B cell (primary cell): Measurements from ENCODE around the gene MATN3. TPM values are rescaled to one million over a fixed set of nuclear protein-coding genes. Genes with fewer than 3 reads are reported as not detected.

Experiments used
- ATAC-seq: fragments of 200-7000 bp; cut with Tn5 transposase; one replicate; pipeline ENCODE4 v1.10.0; 2021; ENCODE audit warnings: low read depth, mild to moderate bottlenecking, moderate number of reproducible peaks, moderate library complexity
- CTCF ChIA-PET: fragments of 350-600 bp; sonication (Branson Sonifier 250); formaldehyde crosslinking; loops from one replicate; lab custom pipeline; 2021; ENCODE audit warnings: antibody characterized with exemption, inconsistent platforms; lab: Charles Lee
- POLR2A ChIA-PET: fragments of 350-600 bp; sonication (Branson Sonifier 250); formaldehyde crosslinking; loops from one replicate; lab custom pipeline; 2021; ENCODE audit warnings: antibody characterized with exemption; lab: Charles Lee
- DNase-seq: peaks from one replicate; pipeline ENCODE4 v3.0.0; 2013
- H2AFZ ChIP-seq: 2 replicates; pipeline ENCODE4 v1.6.1; 2012; ENCODE audit warnings: mild to moderate bottlenecking, low read depth, low read length; ENCODE audit not compliant: insufficient read depth, poor library complexity, severe bottlenecking
- H3K27ac ChIP-seq, 2 donors: 1 replicate in 1 of 2; 2 replicates in 1 of 2; pipeline ENCODE4 v1.5.1; 2012 to 2013; ENCODE audit warnings: low read length in 2 of 2, mild to moderate bottlenecking in 2 of 2, moderate library complexity in 1 of 2
- H3K27me3 ChIP-seq, 4 experiments: fragments of 200-600 bp in 1 of 4; sonication (generic) in 1 of 4; replicated peaks in 1 of 4; 1 replicate in 2 of 4; 2 replicates in 2 of 4; pipeline versions ENCODE4 v1.6.1 to v1.7.0; 2013 to 2016; ENCODE audit warnings: low read length in 3 of 4, mild to moderate bottlenecking in 2 of 4, mixed read lengths in 1 of 4, moderate library complexity in 1 of 4; ENCODE audit not compliant: insufficient read depth in 4 of 4, control insufficient read depth in 3 of 4; ENCODE audit errors: control extremely low read depth in 1 of 4
- H3K36me3 ChIP-seq, 2 experiments: replicated peaks in 1 of 2; 1 replicate in 1 of 2; 2 replicates in 1 of 2; pipeline versions ENCODE4 v1.6.1 to v1.7.1; 2013; ENCODE audit warnings: low read length in 1 of 2; ENCODE audit not compliant: insufficient read depth in 2 of 2, control insufficient read depth in 1 of 2; ENCODE audit errors: control extremely low read depth in 1 of 2, extremely low read depth in 1 of 2
- H3K4me1 ChIP-seq, 2 donors: fragments of 200-600 bp in 1 of 2; sonication (generic) in 1 of 2; 1 replicate in 1 of 2; 2 replicates in 1 of 2; pipeline versions ENCODE4 v1.5.1 to v1.6.1; 2013 to 2017; ENCODE audit warnings: low read length in 2 of 2; ENCODE audit not compliant: control insufficient read depth in 2 of 2, insufficient read depth in 2 of 2
- H3K4me2 ChIP-seq: replicated peaks from 2 replicates; pipeline ENCODE3; 2012; ENCODE audit warnings: mild to moderate bottlenecking, low read depth, low read length; ENCODE audit not compliant: poor library complexity, severe bottlenecking
- H3K4me3 ChIP-seq, 5 experiments: fragments of 200-600 bp in 1 of 5; sonication (generic) in 1 of 5; 1 replicate in 3 of 5; 2 replicates in 2 of 5; pipeline versions ENCODE4 v1.5.1 to v1.7.0; 2011 to 2016; ENCODE audit warnings: low read length in 4 of 5, mild to moderate bottlenecking in 4 of 5, low read depth in 2 of 5, control low read depth in 1 of 5, moderate library complexity in 1 of 5; ENCODE audit not compliant: insufficient read depth in 1 of 5; ENCODE audit errors: control extremely low read depth in 1 of 5, extremely low read depth in 1 of 5
- H3K79me2 ChIP-seq: fragments of 200-600 bp; sonication (generic); one replicate; pipeline ENCODE4 v1.6.0; 2016; ENCODE audit warnings: low read length; ENCODE audit not compliant: control insufficient read depth, insufficient read depth
- H3K9ac ChIP-seq: fragments of 200-600 bp; sonication (generic); 2 replicates; pipeline ENCODE4 v1.6.1; 2017; ENCODE audit warnings: mild to moderate bottlenecking, low read length, moderate library complexity
- H3K9me3 ChIP-seq, 3 donors: one replicate each; pipeline versions ENCODE4 v1.6.1 to v1.7.1; 2013; ENCODE audit warnings: low read length in 2 of 3; ENCODE audit not compliant: control insufficient read depth in 2 of 3, insufficient read depth in 1 of 3; ENCODE audit errors: control extremely low read depth in 1 of 3
- H4K20me1 ChIP-seq: 2 replicates; pipeline ENCODE4 v1.6.0; 2012; ENCODE audit warnings: mild to moderate bottlenecking, low read length; ENCODE audit not compliant: insufficient read depth, control insufficient read depth, poor library complexity, severe bottlenecking
- H3K27ac Mint-ChIP-seq: one replicate; pipeline ENCODE4 v1.8.0; 2021; ENCODE audit warnings: mixed read lengths
- H3K27me3 Mint-ChIP-seq: one replicate; pipeline ENCODE4 v1.8.0; 2021; ENCODE audit warnings: mixed read lengths
- H3K4me1 Mint-ChIP-seq: one replicate; pipeline ENCODE4 v1.8.0; 2021; ENCODE audit warnings: mixed read lengths
- H3K4me3 Mint-ChIP-seq: one replicate; pipeline ENCODE4 v1.8.0; 2021; ENCODE audit warnings: mixed read lengths
- H3K9me3 Mint-ChIP-seq: one replicate; pipeline ENCODE4 v1.8.0; 2022; ENCODE audit warnings: mixed read lengths; ENCODE audit not compliant: insufficient read depth
- EZH2 ChIP-seq: IDR thresholded peaks from 2 replicates; pipeline ENCODE4 v1.6.1; 2012; ENCODE audit warnings: borderline replicate concordance, low read depth, mild to moderate bottlenecking, moderate library complexity, low read length; ENCODE audit not compliant: insufficient read depth, poor library complexity, severe bottlenecking
- WGBS: methylation state at CpG from one replicate; pipeline ENCODE4 v1.1.5; 2013; ENCODE audit warnings: missing lambda C conversion rate; ENCODE audit not compliant: insufficient coverage; 5-methylcytosine and 5-hydroxymethylcytosine counted together
- intact Hi-C: fragments of 100-400 bp; cut with micrococcal nuclease; formaldehyde crosslinking; loops from one replicate; pipeline ENCODE4 v1.10.0; 2022
- polyA plus RNA-seq: library from polyadenylated mRNA; depleted of rRNA; stranded (reverse); fragments of >200 nt; gene quantifications from 2 replicates; pipeline ENCODE4 v1.2.3, GENCODE V29; 2012
- total RNA-seq, 2 donors: library from RNA; stranded (reverse); fragments of 120-200 nt in 1 of 2; gene quantifications; 1 replicate in 1 of 2; 2 replicates in 1 of 2; pipeline versions ENCODE4 v1.2.3 to v1.2.4, GENCODE V29; 2013 to 2022
- TF ChIP-seq, protein P1 (sequence below): fragments of 200-600 bp; IDR thresholded peaks from one replicate; pipeline ENCODE4 v1.8.0; 2022; ENCODE audit warnings: antibody characterized with exemption, mild to moderate bottlenecking

Gene MATN3
- total and polyA plus RNA-seq, 2 donors (not counting 1 experiment from before 2014, with no cell fraction given), result not detected

DNA sequence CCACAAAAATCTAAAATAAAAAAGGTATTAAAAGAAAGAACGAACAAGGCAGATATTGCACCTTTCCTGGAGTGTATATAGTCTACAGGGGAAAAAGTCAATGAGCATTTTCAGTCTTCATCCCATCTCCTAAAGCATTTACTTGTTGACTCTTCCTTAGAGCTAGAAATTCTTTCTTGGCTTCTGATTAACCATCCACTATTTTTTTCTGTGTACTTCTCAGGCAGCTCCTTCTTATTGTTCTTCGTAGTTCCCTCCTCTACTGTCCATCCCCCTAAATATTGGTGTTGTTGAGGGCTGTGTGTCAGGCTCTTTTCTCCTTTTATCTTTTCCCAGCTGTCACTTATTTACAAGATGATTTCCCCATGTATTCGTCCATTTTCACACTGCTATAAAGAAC is 42.5 kb upstream of the MATN3 start:
- Histone ChIP-seq H3K9ac (no peak overlapping the region), H3K9me3 (no peaks in the 10 kb centered on the region), H4K20me1 (peaks cover 4% of the 10 kb centered on the region), H3K79me2 (peaks cover 15% of the 10 kb centered on the region), H3K36me3 (no peaks in the 10 kb centered on the region), H3K27ac (no peak overlapping the region), H2AFZ (no peak overlapping the region), H3K4me3 (no peak overlapping the region), H3K27me3 (peaks cover 0 to 15% (median 7%) of the 10 kb centered on the region in 4 experiments), H3K4me2 (no peak overlapping the region), H3K4me1 (peaks cover 9% of the 10 kb centered on the region in 2 donors)
- TF ChIP-seq, protein P1, sequence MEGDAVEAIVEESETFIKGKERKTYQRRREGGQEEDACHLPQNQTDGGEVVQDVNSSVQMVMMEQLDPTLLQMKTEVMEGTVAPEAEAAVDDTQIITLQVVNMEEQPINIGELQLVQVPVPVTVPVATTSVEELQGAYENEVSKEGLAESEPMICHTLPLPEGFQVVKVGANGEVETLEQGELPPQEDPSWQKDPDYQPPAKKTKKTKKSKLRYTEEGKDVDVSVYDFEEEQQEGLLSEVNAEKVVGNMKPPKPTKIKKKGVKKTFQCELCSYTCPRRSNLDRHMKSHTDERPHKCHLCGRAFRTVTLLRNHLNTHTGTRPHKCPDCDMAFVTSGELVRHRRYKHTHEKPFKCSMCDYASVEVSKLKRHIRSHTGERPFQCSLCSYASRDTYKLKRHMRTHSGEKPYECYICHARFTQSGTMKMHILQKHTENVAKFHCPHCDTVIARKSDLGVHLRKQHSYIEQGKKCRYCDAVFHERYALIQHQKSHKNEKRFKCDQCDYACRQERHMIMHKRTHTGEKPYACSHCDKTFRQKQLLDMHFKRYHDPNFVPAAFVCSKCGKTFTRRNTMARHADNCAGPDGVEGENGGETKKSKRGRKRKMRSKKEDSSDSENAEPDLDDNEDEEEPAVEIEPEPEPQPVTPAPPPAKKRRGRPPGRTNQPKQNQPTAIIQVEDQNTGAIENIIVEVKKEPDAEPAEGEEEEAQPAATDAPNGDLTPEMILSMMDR, result no peak
- TF ChIP-seq EZH2, result no peak
- Mint-ChIP-seq H3K4me1 (peaks cover 5% of the 10 kb centered on the region), H3K4me3 (no peak overlapping the region), H3K9me3 (no peaks in the 10 kb centered on the region), H3K27ac (no peak overlapping the region), H3K27me3 (peaks cover 27% of the 10 kb centered on the region)
- DNase-seq (no peak), ATAC-seq (no peak)
- intact Hi-C loops, result no loop called here
- CTCF ChIA-PET, result interaction anchor here (1.0 to 1.6 kb wide), 2 partner anchors 21 to 40 kb away, joined by 4 to 6 read pairs; no protein-coding TSS in a partner anchor
- POLR2A ChIA-PET, result no interaction called here
- WGBS, result no CpG with 5 or more reads among the region's 3 CpGs

DNA sequence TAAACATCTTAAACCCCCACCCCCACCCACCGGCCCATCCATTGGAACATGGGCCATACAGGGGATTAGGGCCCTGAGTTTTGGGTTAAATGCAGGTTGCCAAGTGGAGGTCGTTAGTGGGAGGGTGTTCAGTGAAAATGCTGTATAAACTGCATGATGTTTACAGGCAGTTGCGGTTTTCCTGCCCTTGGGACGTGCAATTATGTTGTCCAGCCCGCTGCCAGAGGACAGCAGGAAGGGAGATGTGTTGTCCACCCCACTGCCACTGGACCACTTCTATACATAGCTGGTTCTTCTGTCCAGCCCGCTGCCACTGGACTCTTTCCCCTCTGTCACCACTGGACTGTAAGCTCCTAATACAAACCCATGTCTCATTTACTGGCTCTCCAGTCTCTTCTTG is 41.7 kb upstream of the MATN3 start:
- CTCF ChIA-PET, result interaction anchor here (1.0 kb wide), 1 partner anchor 64 kb away, joined by 3 read pairs; the partner anchor contains the start of gene WDR35
- WGBS, result 100% methylated on average over 3 of the region's 6 CpGs

More for the DNA sequence above, 41.7 kb upstream of the MATN3 start:
- H3K4me1 Mint-ChIP-seq, result peaks cover 13% of the 10 kb centered on the region
- intact Hi-C loops, result no loop called here
- H3K79me2 ChIP-seq, result peaks cover 23% of the 10 kb centered on the region
- POLR2A ChIA-PET, result no interaction called here
- H4K20me1 ChIP-seq, result peaks cover 6% of the 10 kb centered on the region
- no peak overlapping the region for H3K27ac ChIP-seq
- H3K4me3 ChIP-seq, result no peak overlapping the region
- H3K4me2 ChIP-seq, result no peak overlapping the region
- H3K36me3 ChIP-seq, result no peaks in the 10 kb centered on the region
- H3K27me3 ChIP-seq, result peaks cover 0 to 15% (median 7%) of the 10 kb centered on the region in 4 experiments
- no peak overlapping the region for H3K27ac Mint-ChIP-seq
- no peak for TF ChIP-seq EZH2
- TF ChIP-seq, protein P1, result no peak
- no peak overlapping the region for H3K4me3 Mint-ChIP-seq
- H3K9ac ChIP-seq, result no peak overlapping the region
- H3K27me3 Mint-ChIP-seq, result peaks cover 27% of the 10 kb centered on the region
- no peaks in the 10 kb centered on the region for H3K9me3 ChIP-seq
- ATAC-seq, result no peak
- peaks cover 15% of the 10 kb centered on the region in 2 donors for H3K4me1 ChIP-seq
- H3K9me3 Mint-ChIP-seq, result no peaks in the 10 kb centered on the region
- no peak overlapping the region for H2AFZ ChIP-seq
- DNase-seq, result no peak
